IPS-20b (cell line): ENCODE measurements around the gene HTRA2.
"Not testable (repeated sequence)": the region's sequence is repeated elsewhere in the genome, so short reads cannot be mapped to it uniquely, and the experiment has no call there.

Source experiments
- H3K27ac ChIP-seq: one replicate; pipeline ENCODE4 v1.5.1; 2013; ENCODE audit warnings: low read length
- H3K27me3 ChIP-seq: 2 replicates; pipeline ENCODE4 v1.6.1; 2013; ENCODE audit warnings: mild to moderate bottlenecking, low read length, inconsistent platforms; ENCODE audit not compliant: insufficient read depth
- H3K36me3 ChIP-seq: 2 replicates; pipeline ENCODE4 v1.6.1; 2013; ENCODE audit warnings: low read depth, mild to moderate bottlenecking, inconsistent platforms, low read length, moderate library complexity; ENCODE audit not compliant: insufficient read depth
- H3K4me1 ChIP-seq: 2 replicates; pipeline ENCODE4 v1.6.1; 2013; ENCODE audit warnings: mild to moderate bottlenecking, control low read depth, inconsistent platforms, low read length, moderate library complexity; ENCODE audit not compliant: insufficient read depth
- H3K4me3 ChIP-seq: 2 replicates; pipeline ENCODE4 v1.5.1; 2013; ENCODE audit warnings: mild to moderate bottlenecking, low read length, inconsistent platforms
- H3K9ac ChIP-seq: 2 replicates; pipeline ENCODE4 v1.6.1; 2013; ENCODE audit warnings: low read depth, mild to moderate bottlenecking, inconsistent platforms, low read length, moderate library complexity
- H3K9me3 ChIP-seq: 2 replicates; pipeline ENCODE4 v1.6.1; 2013; ENCODE audit warnings: mild to moderate bottlenecking, low read depth, low read length, inconsistent platforms; ENCODE audit not compliant: insufficient read depth

Gene HTRA2

GRCh38 chr2:74529357-74530238 lies at the start of gene HTRA2, which contains the start of gene AUP1:
HTRA2 (plus strand) TSS chr2:74529933; CDS start chr2:74530007, 74 bp downstream.
AUP1 (minus strand) TSS chr2:74529706; CDS start chr2:74529629, 77 bp downstream.
- Histone ChIP-seq H3K4me1 (no peaks in the 10 kb centered on the region), H3K9me3 (no peaks in the 10 kb centered on the region), H3K27me3 (peaks cover 6% of the 10 kb centered on the region; the same call in 1 of the 2 replicates), H3K36me3 (peaks cover 61% of the 10 kb centered on the region), H3K9ac (peak within 1 kb of the TSS; percentile 97), H3K27ac (peak within 1 kb of the TSS; percentile 53), H3K4me3 (peak within 1 kb of the TSS; percentile 99)

DNA sequence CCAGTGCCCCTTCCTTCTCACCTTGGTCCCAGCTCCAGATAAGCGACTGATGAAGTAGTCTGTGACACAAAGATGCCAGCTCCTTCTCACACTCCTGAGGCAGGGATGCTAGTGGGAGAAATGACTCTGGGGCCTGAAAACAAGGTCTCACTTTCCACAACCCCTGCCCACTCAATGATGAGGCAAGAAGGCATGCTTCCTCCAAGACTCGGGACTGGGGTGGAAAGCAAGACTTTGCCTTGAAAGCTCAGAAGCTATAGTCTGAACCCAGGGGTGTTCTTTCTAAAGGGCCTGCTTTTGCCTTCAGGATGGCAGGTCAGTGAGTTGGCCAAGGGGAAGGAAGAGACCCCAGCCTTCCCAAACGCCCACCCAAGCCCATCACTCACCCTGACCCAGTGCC lies 48.3 kb upstream of the HTRA2 start:
- H3K27ac ChIP-seq = no peak overlapping the region
- peaks cover 27% of the 10 kb centered on the region for H3K36me3 ChIP-seq

GRCh38 chr2:74481961-74482800 lies 47.6 kb upstream of the HTRA2 start:
- H3K4me1 ChIP-seq = no peaks in the 10 kb centered on the region; the same call in 1 of the 2 replicates
- H3K9ac ChIP-seq = peak overlapping the region; percentile 96; the same call in 1 of the 2 replicates
- peaks cover 30% of the 10 kb centered on the region for H3K36me3 ChIP-seq

More for the DNA sequence above, 48.3 kb upstream of the HTRA2 start:
- Histone ChIP-seq H3K27me3 (no peaks in the 10 kb centered on the region), H3K4me1 (no peaks in the 10 kb centered on the region; the same call in 1 of the 2 replicates), H3K9ac (peak overlapping the region; percentile 96; the same call in 1 of the 2 replicates), H3K4me3 (peak overlapping the region; percentile 97), H3K9me3 (no peaks in the 10 kb centered on the region)

DNA sequence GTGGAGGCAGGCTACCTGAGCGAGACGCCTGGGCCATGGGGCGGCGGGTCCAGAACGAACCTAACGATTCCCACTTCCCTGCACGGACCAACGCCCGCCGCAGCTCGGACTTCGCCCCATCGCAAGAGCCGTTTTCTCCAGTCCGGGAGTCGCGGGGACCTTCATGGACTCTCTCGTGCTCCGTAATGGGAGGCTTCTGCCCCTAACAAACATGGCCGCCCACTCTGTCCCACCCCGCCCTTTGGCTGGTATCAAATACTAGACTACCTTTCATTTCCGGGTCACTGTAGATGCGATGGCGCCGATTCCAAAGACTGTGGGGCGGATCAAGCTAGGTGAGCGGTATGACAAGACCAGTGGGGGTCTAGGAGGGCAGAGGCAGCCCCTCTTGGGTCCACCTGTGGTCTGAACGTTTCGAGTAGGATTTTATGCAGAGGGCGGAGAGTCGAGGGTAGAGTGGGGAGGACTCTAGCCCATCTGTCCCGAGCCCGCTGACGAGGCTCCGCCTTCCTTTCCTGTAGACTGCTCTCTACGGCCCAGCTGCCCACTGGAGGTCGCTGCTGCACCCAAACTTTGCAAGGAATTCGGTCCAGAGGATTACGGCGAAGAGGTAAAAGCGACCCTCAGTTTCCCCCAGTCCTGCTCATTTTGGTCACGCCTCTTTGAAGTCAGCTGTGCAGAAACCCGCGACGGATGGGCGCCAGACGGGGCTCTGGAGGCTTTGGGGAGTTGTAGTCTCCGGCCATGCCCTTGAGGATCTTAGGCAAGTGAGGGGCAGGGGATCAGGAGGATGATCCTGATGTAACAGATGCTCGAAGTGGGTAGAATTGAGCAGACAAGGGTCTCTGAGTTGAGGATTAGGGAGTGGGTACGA lies 46.7 kb upstream of the HTRA2 start, which contains the start of the genes CCDC142 and TTC31:
Gene CCDC142, minus strand, starts transcription at position 198 of the 874 bp plus-strand sequence. Its CDS starts 161 bp downstream, at position 37.
Gene TTC31, plus strand, starts transcription at position 281 of the 874 bp plus-strand sequence. Its CDS starts 15 bp downstream, at position 296.
- Histone ChIP-seq H3K4me1 (no peaks in the 10 kb centered on the region; the same call in 1 of the 2 replicates), H3K36me3 (peaks cover 26% of the 10 kb centered on the region), H3K9me3 (no peaks in the 10 kb centered on the region), H3K9ac (peak within 1 kb of the TSS; percentile 96), H3K27ac (peak within 1 kb of the TSS; percentile 98), H3K27me3 (no peaks in the 10 kb centered on the region), H3K4me3 (peak within 1 kb of the TSS; percentile 97)

More at GRCh38 chr2:74481961-74482800, 47.6 kb upstream of the HTRA2 start:
- Histone ChIP-seq H3K27me3 (no peaks in the 10 kb centered on the region), H3K9me3 (no peaks in the 10 kb centered on the region), H3K27ac (peak overlapping the region; percentile 98), H3K4me3 (peak overlapping the region; percentile 97)

GRCh38 chr2:74483675-74484164 lies 46.0 kb upstream of the HTRA2 start:
- H3K9me3 ChIP-seq, H3K27ac ChIP-seq, H3K27me3 ChIP-seq, H3K4me1 ChIP-seq: not testable (repeated sequence)
- peaks cover 26% of the 10 kb centered on the region for H3K36me3 ChIP-seq
- H3K9ac ChIP-seq = peak overlapping the region; percentile 96; the same call in 1 of the 2 replicates
- H3K4me3 ChIP-seq = peak overlapping the region; percentile 97

GRCh38 chr2:74486141-74486540 lies 43.6 kb upstream of the HTRA2 start:
- no peaks in the 10 kb centered on the region; the same call in 1 of the 2 replicates for H3K4me1 ChIP-seq
- H3K27ac ChIP-seq = no peak overlapping the region
- H3K9ac ChIP-seq = no peak overlapping the region
- no peaks in the 10 kb centered on the region for H3K9me3 ChIP-seq
- H3K27me3 ChIP-seq = no peaks in the 10 kb centered on the region
- no peak overlapping the region for H3K4me3 ChIP-seq
- peaks cover 21% of the 10 kb centered on the region for H3K36me3 ChIP-seq

DNA sequence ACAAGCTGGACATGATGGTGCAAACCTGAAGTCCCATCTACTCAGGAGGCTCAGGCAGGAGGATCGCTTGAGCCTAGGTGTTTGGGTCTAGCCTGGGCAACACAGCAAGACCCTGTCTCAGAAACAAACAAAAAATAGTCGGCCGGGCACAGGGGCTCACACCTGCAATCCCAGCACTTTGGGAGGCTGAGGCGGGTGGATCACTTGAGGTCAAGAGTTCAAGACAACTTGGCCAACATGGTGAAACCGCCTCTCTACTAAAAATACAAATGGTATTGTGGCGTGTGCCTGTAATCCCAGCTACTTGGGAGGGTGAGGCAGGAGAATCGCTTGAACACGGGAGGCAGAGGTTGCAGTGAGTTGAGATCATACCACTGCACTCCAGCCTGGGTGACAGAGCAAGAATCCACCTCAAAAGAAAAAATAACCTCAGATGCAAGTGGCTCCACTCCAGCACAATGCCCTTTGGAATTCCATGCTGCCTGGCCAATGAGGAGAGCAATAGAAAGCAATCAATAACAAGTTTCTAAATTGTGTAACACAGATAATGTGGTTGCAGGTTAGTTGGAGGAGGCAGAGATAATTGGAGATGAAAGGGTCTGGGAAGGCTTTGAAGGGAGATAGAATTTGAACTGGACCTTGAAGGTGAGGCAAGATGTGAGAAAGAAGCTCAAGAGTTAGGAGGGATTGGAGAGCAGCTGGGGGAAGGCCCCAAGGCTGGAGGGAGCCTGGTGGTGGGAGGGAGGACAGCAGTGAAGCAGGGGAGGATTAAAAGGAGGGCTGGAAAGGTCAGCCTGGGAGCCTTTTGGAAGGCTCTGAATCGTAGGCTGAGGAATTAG lies 40.9 kb upstream of the HTRA2 start:
- Histone ChIP-seq H3K27ac (no peak overlapping the region), H3K36me3 (peaks cover 47% of the 10 kb centered on the region), H3K4me1 (no peaks in the 10 kb centered on the region), H3K27me3 (0 out of 2 replicates have a peak, but pooled peaks cover 3% of the 10 kb centered on the region), H3K9me3 (no peaks in the 10 kb centered on the region), H3K9ac (no peak overlapping the region), H3K4me3 (no peak overlapping the region)

DNA sequence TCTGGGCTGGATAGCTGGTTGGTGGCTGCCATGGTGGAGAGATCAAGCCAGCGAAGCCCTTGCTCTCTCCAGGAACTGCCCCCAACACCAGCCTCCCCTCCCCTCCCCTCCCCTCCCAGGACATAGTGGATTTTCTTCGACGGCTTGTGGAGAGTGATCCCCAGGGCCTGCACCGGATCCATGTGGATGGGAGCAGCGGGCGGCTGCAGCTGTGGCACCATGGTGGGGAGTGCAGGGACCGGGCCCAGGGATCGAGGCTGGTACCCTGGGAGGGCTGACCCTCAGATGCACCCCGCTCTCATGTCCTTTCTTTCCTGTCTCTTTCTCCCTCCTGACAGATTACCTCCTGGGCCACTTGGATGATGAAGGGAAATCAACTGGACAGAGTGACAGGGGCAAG lies 39.8 kb upstream of the HTRA2 start:
- no peaks in the 10 kb centered on the region for H3K4me1 ChIP-seq
- peaks cover 12% of the 10 kb centered on the region; the same call in 1 of the 2 replicates for H3K27me3 ChIP-seq
- H3K27ac ChIP-seq = no peak overlapping the region
- H3K9me3 ChIP-seq = no peaks in the 10 kb centered on the region
- no peak overlapping the region for H3K9ac ChIP-seq
- peaks cover 53% of the 10 kb centered on the region for H3K36me3 ChIP-seq
- H3K4me3 ChIP-seq = no peak overlapping the region

DNA sequence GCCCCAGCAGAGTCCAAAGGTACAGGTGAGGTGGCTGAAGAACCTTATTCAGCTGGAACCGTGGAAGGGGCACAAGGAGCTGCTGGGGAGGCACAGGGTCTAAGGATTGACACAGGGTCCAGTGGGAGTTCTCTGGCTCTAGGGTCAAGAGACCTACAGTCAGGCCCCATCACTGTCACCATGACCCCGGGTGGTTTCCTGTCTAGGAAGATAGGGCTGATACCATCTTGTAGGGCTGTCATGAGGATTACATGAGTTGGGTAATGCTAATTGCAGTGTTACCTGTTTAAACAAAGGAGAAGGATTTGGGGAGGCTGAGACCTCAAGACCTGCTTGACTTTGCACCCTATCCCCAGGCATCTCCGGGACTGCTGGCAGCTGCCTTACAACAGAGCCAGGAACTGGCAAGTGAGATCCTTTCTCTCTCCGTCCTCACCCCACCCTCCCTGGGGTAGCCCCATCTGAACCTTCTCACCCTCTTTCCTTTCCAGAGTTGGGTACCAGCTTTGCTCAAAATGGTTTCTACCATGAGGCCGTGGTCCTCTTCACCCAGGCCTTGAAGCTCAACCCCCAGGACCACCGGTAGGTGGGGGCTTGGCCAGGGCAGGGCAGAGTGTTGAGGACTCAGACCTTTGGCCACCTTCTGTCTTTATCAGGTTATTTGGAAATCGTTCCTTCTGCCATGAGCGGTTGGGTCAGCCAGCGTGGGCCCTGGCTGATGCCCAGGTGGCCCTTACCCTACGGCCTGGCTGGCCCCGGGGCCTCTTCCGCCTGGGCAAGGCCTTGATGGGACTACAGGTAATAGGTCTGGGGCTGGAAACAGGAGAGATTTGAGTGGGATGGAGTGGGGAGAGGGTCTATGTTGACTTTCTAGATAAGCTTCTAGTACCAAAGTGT lies 37.8 kb upstream of the HTRA2 start:
- Histone ChIP-seq H3K27me3 (peaks cover 32% of the 10 kb centered on the region), H3K27ac (no peak overlapping the region), H3K4me1 (no peaks in the 10 kb centered on the region), H3K4me3 (no peak overlapping the region), H3K9me3 (no peaks in the 10 kb centered on the region; the same call in 1 of the 2 replicates), H3K9ac (no peak overlapping the region), H3K36me3 (peaks cover 42% of the 10 kb centered on the region)
